Measurements from ENCODE around the gene ARHGEF16. TPM values are rescaled to one million over a fixed set of nuclear protein-coding genes. Genes with fewer than 3 reads are reported as not detected.
A peak's percentile ranks its signal among the peaks of the same experiment; 100 is the strongest.

ARHGEF16 gene
- total RNA-seq, 1 donor from 2014 or later, result 20.3 TPM

GRCh38 chr1:3471356-3472087, 17.1 kb downstream of the ARHGEF16 start:
- H3K36me3 Mint-ChIP-seq, result peaks cover 1% of the 10 kb centered on the region
- no peaks in the 10 kb centered on the region for H3K27me3 Mint-ChIP-seq (ENCODE audit: low read depth)
- no peak overlapping the region for H3K4me3 Mint-ChIP-seq
- H3K9me3 Mint-ChIP-seq, result no peaks in the 10 kb centered on the region
- TF ChIP-seq, protein P1, sequence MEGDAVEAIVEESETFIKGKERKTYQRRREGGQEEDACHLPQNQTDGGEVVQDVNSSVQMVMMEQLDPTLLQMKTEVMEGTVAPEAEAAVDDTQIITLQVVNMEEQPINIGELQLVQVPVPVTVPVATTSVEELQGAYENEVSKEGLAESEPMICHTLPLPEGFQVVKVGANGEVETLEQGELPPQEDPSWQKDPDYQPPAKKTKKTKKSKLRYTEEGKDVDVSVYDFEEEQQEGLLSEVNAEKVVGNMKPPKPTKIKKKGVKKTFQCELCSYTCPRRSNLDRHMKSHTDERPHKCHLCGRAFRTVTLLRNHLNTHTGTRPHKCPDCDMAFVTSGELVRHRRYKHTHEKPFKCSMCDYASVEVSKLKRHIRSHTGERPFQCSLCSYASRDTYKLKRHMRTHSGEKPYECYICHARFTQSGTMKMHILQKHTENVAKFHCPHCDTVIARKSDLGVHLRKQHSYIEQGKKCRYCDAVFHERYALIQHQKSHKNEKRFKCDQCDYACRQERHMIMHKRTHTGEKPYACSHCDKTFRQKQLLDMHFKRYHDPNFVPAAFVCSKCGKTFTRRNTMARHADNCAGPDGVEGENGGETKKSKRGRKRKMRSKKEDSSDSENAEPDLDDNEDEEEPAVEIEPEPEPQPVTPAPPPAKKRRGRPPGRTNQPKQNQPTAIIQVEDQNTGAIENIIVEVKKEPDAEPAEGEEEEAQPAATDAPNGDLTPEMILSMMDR (IDR thresholded peaks at IDR 0.05; ENCODE audit: unreplicated experiment), result no peak
- peak overlapping the region; percentile 78 for H3K27ac Mint-ChIP-seq
- H3K4me1 Mint-ChIP-seq, result peaks cover 29% of the 10 kb centered on the region
- DNase-seq (ENCODE audit: low spot score in 2 of 2, unreplicated experiment in 2 of 2), result no peak

DNA sequence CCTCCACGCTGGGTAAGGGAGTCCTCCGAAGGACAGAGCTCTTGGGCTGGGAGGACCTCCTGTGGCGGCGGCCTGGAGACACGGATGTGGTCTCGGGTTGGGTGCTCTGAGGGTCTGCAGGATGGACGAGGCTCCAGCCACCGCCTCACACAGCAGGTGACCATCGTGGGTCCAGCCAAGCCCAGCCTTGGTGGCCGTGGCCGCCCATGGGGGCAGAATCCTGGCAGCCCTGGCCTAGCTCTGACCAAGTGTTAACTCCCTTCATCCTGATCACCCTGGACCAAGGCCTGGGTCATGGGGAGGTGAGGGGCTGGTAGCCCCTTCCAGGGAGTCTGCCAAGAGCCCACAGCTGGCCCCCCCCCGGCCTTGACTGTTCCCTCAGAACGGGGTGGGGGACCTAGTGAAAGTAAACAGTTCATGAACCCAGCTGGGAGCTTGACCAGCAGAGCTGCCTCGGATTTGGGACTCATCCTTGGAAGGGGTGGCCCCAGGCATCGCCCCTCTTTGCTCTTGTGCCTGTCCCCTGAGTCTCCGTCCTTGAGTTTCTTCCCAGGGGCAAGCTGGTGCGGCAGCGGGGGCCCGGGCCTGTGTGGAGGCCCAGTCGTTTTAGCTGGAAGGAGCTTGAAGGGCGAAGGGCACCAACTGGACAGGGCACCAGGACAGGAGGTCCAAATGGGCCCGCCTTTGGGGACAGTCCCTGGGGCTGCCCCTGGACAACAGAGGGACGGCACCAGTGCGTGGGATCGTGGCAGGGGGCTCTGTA, 17.8 kb downstream of the ARHGEF16 start:
- Mint-ChIP-seq H3K4me3 (no peak overlapping the region), H3K27me3 (ENCODE audit: low read depth) (no peaks in the 10 kb centered on the region), H3K9me3 (no peaks in the 10 kb centered on the region), H3K4me1 (peaks cover 29% of the 10 kb centered on the region), H3K27ac (peak overlapping the region; percentile 78), H3K36me3 (peaks cover 1% of the 10 kb centered on the region)
- DNase-seq (ENCODE audit: low spot score in 2 of 2, unreplicated experiment in 2 of 2), result no peak
- TF ChIP-seq, protein P1 (IDR thresholded peaks at IDR 0.05; ENCODE audit: unreplicated experiment), result no peak

DNA sequence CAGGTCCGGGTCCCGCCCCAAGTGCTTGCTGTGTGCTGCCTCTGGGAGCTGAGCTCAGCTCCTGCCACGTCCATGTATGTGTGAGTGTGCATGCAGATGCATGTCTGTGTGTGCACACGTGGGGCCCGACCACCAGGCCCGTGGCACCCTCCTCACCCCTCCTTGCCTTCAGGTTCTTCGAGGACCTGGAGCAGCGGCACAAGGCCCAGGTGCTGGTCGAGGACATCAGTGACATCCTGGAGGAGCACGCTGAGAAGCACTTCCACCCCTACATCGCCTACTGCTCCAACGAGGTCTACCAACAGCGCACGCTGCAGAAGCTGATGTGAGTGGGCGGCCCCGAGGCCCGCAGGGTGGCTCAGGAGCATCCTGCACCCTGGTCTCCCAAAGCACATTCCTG, 18.4 kb downstream of the ARHGEF16 start:
- TF ChIP-seq, protein P1 (IDR thresholded peaks at IDR 0.05; ENCODE audit: unreplicated experiment), result no peak
- H3K36me3 Mint-ChIP-seq, result peaks cover 1% of the 10 kb centered on the region
- no peaks in the 10 kb centered on the region for H3K9me3 Mint-ChIP-seq
- H3K4me3 Mint-ChIP-seq, result no peak overlapping the region
- peaks cover 29% of the 10 kb centered on the region for H3K4me1 Mint-ChIP-seq
- H3K27me3 Mint-ChIP-seq (ENCODE audit: low read depth), result no peaks in the 10 kb centered on the region
- H3K27ac Mint-ChIP-seq, result no peak overlapping the region
- no peak for DNase-seq (ENCODE audit: low spot score in 2 of 2, unreplicated experiment in 2 of 2)

- TF ChIP-seq, protein P1 (IDR thresholded peaks at IDR 0.05; ENCODE audit: unreplicated experiment), result no peak
- Mint-ChIP-seq H3K27ac (no peak overlapping the region), H3K9me3 (no peaks in the 10 kb centered on the region), H3K36me3 (peaks cover 1% of the 10 kb centered on the region), H3K4me1 (peaks cover 29% of the 10 kb centered on the region), H3K4me3 (no peak overlapping the region), H3K27me3 (ENCODE audit: low read depth) (no peaks in the 10 kb centered on the region)
- no peak for DNase-seq (ENCODE audit: low spot score in 2 of 2, unreplicated experiment in 2 of 2)
These were observed 18.9 kb downstream of the ARHGEF16 start for GRCh38 chr1:3473381-3473844.

DNA sequence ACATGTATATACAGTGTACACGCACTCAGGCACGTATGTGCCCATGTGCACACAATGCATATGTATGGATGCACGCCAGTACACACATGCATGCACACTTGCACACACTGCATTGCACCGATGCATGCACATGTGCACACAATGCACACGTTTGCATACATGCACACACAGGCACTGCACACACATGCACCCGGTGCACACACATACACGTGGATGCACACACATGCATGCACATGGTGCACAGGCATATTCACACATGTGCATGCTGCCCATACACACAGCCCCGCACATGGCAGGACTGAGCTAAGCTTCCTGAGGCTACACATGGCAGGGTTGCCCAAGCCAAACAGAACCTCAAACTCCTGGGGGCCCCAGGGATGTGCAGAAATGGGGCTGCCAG, 19.6 kb downstream of the ARHGEF16 start:
- DNase-seq (ENCODE audit: low spot score in 2 of 2, unreplicated experiment in 2 of 2), result no peak
- Mint-ChIP-seq H3K4me1 (peaks cover 29% of the 10 kb centered on the region), H3K4me3 (no peak overlapping the region), H3K27ac (no peak overlapping the region), H3K27me3 (ENCODE audit: low read depth) (no peaks in the 10 kb centered on the region), H3K9me3 (no peaks in the 10 kb centered on the region), H3K36me3 (peaks cover 1% of the 10 kb centered on the region)
- TF ChIP-seq, protein P1 (IDR thresholded peaks at IDR 0.05; ENCODE audit: unreplicated experiment), result no peak
